NCI-H2029 treated with DMSO at 0.1 percent for 48 hours (cell line): ENCODE results near the gene NAT16.
"Not testable (repeated sequence)": the region's sequence is repeated elsewhere in the genome, so short reads cannot be mapped to it uniquely, and the experiment has no call there.

Experiments used
- DNase-seq: peaks from one replicate; lab custom pipeline; 2025; lab: John Stamatoyannopoulos, UW

Gene NAT16

DNA sequence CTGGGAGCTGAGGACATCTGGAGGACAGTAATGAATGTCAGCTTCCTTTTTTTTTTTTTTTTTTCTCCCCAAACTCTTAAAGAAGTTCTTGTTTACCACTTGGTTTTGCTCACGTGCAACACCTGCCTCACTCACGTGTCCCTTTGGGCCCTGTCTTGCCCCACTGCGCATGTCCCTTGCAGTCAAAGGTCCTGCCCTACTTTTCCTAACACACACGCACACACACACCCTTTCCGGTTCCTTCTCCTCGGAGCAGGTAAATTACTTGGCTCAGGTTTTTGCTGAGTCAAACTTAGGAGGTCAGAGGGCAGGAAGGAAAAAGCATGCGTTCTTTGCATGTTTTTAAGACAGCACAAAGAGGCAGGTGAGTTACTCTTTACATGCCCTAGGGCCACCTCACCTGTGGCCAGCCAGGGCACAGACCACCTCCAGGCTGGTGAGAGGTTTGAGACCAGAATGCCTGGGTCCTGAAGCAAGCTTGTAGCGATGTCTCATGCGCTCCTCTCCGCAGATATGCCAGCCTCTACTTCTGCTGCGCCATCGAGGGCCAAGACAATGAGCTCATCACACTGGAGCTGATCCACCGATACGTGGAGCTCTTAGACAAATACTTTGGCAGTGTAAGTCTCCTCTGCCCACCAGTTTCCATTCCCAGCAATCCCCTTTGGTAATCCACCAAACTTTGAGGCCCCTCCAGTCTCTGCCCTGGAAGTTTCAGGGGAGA is 23.1 kb downstream of the NAT16 start:
- DNase-seq: no peak

DNA sequence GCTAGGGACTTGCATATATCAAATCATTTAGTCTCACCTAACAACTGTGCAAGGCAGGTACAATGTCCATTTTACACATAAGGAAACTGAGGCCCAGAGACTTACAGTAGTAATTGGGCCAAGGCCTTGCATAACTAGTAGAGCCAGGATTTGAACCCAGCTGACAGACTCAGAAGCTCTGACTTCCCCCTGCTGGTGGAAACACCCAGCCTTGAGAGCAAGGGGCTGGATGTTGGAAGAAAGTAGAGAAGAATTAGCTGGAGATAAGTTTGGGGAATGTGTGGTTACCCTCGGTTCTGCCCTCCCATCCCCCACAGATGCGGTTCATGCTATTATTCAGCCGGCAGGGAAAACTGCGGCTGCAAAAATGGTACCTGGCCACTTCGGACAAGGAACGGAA is 23.8 kb downstream of the NAT16 start:
- no peak for DNase-seq

DNA sequence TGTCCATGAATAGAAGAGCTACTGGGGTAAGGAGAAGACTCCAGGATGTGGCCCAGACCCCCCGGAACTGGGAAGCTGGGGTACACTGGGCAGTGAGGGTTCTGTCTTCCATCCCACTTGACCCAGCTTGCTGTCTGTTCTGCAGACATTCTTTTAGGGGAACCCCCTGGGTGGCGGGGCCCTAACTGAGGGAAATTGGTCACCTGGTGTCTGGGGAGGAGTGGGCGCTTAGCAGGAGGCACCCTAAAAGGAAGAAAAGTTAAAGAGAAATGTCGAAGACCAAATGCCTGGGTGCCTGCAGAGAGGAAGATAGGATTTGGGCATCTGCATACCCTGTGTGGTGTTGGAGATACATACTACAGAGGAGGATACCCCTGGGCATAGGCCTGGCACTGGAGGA is 24.8 kb downstream of the NAT16 start:
- DNase-seq: no peak

DNA sequence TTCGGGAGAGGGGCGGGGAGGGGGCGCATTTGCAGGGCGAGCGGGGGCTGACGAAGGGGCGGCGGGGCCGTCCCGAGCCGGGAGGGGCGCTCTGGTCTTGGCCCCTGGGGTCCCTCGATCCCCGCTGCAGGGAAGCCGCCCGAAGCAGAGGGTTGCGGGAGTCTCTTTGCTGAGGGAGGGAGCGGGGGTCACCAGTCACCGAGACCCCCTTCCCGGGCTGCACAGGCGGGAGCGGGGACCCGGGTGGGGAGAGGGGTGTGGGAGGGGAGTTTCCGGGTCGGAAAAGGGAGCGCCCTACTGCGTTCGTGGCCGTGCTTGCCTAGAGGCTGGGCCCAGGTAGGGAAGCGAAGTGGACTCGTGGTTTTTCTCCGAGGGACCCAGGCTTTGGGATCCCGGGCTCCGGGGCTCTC is 25.4 kb downstream of the NAT16 start:
- DNase-seq: no peak

DNA sequence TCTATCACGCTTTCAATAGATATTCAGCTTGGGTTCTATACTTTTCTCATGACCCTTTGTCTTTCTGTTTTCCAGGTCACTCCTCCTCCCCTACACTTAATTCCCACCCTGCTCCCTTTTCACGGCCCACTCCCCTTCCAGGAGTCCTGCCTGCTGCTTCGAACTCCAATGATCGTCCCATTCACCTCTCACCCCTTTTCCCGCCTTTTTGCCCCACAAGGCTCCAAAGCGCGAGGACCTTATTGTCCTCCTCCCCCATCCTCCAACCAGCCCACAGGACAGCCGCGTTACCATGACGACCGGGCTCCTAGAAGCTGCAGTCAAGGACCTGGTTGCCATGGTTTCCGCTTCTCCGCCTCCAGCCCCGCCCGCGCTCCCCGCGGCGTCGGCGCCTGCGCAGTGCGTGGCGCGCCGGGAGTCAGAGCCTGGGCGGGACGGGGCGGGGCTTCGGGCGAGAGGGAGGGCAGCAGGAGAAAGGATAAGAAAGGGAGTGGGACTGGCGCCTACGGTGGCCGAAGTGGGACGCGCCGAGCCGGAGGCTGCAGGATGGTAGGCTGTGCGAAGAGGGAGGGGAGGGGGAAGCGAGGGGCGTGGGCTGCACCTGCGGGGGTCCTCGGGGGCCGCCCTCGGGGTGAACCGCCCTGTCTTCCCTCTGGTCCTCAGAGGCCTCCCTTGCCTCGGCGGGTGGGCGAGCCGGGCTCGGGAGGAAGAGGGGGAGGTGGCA is 26.0 kb downstream of the NAT16 start, which contains the start of gene AP1S1:
Gene AP1S1, plus strand, starts transcription at position 508 of the 724 bp plus-strand sequence. Its CDS starts 39 bp downstream, at position 547.
- peak; percentile 87 for DNase-seq

DNA sequence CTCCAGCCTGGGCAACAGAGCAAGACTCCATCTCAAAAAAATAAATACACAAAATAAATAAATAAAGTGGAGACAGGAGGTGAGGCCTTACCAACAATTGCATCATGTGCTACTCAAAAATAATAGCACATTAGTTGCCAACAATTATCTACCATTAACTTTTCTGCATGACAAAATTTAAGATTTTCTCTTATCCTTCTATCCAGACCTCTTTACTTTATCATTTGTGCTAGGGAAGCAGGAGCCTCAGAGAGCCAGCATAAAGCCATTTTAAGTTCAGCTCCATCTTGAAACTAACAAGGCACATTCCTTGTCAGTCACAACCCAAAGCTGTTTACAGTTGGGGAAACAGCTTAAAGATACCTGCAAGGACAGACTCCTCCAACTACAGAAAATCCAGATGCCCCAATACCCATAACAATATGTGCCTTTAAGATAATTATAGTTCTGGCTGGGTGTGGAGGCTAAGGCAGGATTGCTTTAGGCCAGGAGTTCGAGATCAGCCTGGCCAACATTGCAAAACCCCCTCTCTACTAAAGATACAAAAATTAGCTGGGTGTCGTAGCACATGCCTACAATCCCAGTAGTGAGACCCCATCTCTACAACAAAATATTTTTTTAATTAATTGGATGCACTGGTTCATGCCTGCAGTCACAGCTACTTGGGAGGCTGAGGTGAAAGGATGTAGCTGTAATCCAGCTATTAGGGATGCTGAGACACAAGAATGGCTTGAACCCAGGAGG is 28.0 kb downstream of the NAT16 start:
- no peak for DNase-seq

DNA sequence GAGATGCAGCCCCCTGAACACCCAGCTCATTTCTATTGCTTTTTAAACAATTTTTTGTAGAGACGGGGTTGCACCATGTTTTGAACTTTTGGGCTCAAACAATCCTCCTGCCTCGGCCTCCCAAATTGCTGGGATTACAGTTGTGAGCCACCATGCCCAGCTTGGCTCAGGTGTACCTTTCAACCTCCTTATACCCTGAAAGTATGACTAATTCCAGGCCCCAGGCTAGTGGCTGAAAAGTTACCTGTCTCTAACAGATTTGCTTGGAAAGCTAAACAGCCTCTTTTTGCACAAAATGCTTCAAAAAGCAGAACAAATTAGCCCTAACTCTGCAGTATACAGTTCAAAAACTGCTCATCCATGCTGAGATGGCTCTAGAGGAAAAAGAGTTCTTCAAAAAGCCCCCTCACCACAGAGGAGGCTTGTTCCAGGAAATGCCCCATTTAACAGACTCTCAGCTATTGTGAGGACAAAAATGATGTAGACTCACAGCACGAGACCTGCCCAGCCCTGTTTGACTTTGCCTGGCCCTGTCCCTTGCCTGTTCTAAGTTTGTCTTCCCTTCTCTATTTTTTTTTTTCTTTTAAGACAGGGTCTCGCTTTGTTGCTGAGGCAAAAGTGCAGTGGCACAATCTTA is 39.2 kb downstream of the NAT16 start:
- DNase-seq: no peak

DNA sequence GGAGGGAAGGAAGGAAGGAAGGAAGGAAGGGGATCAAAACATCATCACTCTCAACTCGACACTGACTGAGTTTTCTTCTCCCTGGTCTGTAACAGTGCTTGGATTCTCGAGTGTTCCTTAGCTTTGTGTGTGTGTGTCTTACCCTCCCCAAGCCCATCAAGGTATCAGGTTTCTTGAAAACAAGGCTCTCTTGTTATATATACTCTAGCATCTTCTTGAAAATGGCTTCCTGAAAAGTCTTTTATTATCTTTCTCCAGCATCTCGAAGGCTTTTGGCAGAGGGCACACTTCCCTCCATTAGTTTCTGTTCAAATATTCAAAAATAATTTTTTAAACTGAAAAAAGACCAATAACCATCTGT is 39.8 kb downstream of the NAT16 start:
- no peak for DNase-seq

DNA sequence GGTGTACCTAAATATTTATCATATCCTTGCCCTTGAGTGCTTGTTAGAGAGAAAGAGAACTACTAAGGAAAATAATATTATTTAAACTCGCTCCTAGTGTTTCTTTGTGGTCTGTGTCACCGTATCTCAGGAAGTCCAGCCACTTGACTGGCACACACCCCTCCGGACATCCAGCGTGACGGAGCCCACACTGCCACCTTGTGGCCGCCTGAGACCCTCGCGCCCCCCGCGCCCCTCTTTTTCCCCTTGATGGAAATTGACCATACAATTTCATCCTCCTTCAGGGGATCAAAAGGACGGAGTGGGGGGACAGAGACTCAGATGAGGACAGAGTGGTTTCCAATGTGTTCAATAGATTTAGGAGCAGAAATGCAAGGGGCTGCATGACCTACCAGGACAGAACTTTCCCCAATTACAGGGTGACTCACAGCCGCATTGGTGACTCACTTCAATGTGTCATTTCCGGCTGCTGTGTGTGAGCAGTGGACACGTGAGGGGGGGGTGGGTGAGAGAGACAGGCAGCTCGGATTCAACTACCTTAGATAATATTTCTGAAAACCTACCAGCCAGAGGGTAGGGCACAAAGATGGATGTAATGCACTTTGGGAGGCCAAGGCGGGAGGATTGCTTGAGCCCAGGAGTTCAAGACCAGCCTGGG is 41.8 kb downstream of the NAT16 start:
- no peak for DNase-seq

DNA sequence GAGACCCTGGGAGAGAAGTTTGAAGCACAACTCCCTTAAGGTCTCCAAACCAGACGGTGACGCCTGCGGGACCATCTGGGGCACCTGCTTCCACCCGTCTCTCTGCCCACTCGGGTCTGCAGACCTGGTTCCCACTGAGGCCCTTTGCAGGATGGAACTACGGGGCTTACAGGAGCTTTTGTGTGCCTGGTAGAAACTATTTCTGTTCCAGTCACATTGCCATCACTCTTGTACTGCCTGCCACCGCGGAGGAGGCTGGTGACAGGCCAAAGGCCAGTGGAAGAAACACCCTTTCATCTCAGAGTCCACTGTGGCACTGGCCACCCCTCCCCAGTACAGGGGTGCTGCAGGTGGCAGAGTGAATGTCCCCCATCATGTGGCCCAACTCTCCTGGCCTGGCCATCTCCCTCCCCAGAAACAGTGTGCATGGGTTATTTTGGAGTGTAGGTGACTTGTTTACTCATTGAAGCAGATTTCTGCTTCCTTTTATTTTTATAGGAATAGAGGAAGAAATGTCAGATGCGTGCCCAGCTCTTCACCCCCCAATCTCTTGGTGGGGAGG is 42.4 kb downstream of the NAT16 start:
- no peak for DNase-seq

DNA sequence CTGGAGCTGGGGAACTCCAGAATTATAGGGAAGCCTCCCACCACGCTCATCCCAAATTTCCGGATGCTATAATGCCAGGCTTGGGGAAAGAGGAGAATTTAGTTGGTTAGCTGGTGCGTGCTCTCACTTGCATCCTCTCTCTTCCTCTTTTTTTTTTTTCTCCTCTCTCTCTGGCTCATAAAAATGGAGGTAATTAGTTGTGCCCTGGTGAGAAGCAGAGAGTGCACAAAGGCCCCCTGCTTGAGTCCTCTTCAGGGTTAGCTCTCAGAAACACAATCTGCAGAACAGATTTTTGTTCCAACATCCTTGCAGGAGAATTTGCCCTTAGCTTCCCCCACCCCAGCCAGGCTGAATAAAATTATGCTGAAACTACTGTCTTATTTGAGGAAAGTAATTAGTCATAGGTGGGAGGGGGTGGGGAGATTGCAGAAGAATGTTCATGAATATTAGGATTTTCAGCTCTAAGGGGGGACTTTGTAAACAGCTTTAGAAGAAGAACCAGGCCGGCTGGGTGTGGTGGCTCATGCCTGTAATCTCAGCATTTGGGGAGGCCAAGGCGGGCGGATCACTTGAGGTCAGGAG is 45.6 kb downstream of the NAT16 start:
- no peak for DNase-seq

DNA sequence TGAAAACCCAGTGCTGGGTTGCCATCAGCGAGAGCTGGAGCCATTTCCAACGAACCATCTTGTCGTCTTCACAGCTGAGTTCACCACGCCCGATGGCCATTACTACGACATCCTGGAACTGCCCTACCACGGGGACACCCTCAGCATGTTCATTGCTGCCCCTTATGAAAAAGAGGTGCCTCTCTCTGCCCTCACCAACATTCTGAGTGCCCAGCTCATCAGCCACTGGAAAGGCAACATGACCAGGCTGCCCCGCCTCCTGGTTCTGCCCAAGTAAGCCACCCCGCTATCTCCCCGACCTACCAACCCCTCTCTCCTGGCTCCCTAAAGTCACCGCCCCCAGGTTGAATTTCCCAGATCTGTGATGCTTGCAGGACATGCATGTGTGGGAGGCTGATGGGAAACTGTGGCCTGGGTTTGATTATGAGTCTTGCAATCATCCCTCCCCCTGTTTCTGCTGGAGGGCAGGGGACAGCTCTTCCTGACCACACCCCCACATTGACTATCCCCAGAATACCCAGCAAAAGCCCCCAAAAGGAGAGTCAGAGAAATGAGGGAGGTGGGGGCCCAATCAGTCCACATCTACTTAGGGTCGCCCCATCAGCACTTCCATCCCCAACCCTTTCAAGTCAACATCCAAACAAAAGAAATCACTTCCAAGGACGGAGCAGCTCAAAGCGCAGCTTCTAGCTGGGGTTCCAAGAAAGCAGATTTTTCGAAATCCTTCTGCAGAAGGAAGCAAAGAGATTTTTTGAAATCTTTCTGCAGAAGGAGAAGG is 46.3 kb downstream of the NAT16 start:
- no peak for DNase-seq

DNA sequence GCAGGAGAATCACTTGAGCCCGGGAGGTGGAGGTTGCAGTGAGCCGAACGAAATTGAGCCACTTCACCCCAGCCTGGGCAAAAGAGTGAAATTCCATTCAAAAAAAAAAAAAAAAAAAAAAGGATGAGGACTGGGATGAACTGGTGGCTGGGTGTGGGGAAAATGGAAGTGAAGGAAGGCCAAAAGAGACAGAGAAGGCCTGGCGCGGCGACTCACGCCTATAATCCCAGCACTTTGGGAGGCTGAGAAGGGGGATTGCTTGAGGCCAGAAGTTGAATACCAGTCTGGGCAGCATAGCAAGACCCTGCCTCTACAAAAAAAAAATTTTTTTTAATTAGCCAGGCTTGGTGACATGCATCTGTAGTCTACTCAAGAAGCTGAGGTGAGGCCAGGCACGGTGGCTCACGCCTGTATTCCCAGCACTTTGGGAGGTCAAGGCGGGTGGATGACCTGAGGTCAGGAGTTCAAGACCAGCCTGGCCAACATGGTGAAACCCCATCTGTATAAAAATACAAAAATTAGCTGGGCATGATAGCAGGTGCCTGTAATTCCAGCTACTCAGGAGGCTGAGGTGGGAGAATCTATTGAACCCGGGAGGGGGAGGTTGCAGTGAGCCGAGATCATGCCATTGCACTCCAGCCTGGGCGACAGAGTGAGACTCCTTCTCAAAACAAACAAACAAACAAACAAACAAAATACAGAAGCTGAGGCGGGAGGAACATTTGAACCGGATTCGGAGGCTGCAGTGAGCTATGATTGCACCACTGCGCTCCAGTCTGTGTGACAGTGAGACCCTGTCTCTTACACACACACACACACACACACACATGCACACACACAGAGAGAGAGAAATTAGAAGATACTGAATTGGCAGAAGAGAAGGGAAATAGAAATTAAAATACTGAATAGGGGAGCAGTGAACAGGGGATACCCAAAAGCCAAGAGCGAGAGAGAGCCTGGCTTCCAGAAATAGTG is 47.2 kb downstream of the NAT16 start:
- not testable (repeated sequence) for DNase-seq

DNA sequence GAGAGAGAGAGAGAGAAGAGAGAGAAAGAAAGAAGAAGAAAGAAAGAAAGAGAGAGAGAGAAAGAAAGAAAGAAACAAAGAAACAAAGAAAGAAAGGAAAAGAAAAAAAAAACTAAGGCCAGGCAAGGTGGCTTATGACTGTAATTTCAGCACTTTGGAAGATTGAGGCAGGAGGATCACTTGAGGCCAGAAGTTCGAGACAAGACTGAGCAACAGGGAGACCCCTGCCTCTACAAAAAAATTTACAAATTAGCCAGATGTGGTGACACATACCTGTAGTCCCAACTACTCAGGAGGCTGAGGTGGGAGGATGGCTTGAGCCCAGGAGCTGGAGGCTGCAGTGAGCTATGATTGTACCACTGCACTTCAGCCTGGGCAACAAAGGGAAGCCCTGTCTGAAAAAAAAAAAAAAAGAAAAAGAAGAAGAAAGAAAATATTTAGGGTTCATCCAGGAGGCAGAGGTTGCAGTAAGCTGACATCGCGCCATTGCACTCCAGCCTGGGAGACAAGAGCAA is 50.4 kb downstream of the NAT16 start:
- DNase-seq: no peak

DNA sequence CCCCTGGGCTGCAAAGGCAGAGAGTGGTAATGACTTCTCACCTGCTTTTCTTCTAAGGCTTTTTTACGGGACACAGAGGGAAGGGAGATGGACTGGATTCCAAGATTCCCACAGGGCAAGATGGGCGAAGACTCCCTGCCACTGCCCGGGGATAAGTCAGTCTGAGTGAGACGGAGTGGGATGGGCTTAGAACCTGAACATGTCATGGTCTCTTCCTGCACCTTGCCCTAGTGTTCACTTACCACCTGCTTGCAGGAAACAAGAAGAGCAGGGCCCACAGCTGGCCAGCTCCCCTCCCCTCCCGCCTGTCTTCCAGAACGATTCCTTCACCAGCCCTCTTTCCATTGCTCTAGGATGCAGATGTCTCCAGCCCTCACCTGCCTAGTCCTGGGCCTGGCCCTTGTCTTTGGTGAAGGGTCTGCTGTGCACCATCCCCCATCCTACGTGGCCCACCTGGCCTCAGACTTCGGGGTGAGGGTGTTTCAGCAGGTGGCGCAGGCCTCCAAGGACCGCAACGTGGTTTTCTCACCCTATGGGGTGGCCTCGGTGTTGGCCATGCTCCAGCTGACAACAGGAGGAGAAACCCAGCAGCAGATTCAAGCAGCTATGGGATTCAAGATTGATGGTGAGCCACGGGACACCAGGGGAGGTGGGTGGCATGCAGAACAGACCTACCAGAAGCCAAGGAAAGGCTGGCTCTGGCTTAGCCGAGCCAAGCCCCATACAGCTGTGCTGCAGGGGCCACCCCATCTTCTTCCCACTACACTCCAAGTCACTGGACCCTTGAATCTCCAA is 51.9 kb downstream of the NAT16 start:
- DNase-seq: no peak

DNA sequence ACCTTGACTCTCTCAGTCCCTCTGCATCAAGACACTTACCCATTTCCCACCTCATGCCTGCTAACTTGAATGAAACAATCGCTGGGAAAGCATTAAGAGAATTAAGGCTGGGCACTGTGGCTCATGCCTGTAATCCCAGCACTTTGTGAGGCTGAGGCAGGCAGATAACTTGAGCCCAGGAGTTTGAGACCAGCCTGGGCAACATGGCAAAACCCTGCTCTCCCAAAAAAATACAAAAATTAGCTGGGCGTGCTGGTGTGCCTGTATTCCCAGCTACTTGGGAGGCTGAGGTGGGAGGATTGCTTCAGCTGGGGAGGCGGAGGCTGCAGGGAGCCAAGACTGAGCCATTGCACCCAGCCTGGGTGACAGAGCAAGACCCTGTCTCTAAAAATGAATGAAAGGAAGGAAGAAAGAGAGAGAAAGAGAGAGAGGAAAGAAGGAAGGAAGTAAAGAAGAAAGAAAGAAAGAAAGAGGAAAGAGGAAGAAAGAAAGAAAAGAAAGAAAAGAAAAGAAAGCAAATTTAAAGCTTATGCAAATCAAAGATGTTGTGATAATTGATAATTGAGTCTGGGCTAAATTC is 52.5 kb downstream of the NAT16 start:
- DNase-seq: no peak

DNA sequence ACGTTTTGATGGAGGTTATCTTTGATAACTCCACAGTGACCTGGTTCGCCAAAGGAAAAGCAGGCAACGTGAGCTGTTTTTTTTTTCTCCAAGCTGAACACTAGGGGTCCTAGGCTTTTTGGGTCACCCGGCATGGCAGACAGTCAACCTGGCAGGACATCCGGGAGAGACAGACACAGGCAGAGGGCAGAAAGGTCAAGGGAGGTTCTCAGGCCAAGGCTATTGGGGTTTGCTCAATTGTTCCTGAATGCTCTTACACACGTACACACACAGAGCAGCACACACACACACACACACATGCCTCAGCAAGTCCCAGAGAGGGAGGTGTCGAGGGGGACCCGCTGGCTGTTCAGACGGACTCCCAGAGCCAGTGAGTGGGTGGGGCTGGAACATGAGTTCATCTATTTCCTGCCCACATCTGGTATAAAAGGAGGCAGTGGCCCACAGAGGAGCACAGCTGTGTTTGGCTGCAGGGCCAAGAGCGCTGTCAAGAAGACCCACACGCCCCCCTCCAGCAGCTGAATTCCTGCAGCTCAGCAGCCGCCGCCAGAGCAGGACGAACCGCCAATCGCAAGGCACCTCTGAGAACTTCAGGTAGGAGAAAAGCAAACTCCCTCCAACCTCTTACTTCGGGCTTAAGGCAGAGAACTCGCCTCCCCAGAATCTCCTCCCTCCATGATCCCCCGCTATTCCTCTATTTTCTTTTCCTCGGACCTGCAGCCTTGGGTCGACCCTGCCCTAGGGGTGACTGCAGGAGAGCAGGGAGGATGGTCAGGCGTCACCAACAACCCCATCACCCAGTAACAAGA is 53.2 kb downstream of the NAT16 start, which contains the start of gene SERPINE1:
Gene SERPINE1, plus strand, starts transcription at position 454 of the 809 bp plus-strand sequence. CDS start 1,290 bp downstream, outside the sequence.
- DNase-seq: no peak
